RCC 7860 (cell line): ENCODE results near the gene ACBD6.
A peak's percentile ranks its signal among the peaks of the same experiment; 100 is the strongest.

Experiments
- DNase-seq: peaks from one replicate; pipeline ENCODE4 v3.0.0-alpha.2; 2015; ENCODE audit warnings: low spot score
- FAIRE-seq: peaks from 2 replicates; lab custom pipeline; 2012; peaks lifted over from hg19 to GRCh38; lab: Jason Lieb, UNC

The ACBD6 gene

GRCh38 chr1:180277476-180278193 lies 224.7 kb downstream of the ACBD6 start:
- FAIRE-seq: no peak
- DNase-seq: no peak

- no peak for FAIRE-seq
Observed at GRCh38 chr1:180275726-180276125, 226.7 kb downstream of the ACBD6 start.

GRCh38 chr1:180274221-180274620 lies 228.2 kb downstream of the ACBD6 start:
- no peak for FAIRE-seq
- DNase-seq: no peak

More at GRCh38 chr1:180275726-180276125, 226.7 kb downstream of the ACBD6 start:
- DNase-seq: no peak

GRCh38 chr1:180273066-180273465 lies 229.3 kb downstream of the ACBD6 start:
- FAIRE-seq: no peak

GRCh38 chr1:180272395-180272794 lies 230.0 kb downstream of the ACBD6 start:
- DNase-seq (no peak), FAIRE-seq (no peak)

More at GRCh38 chr1:180273066-180273465, 229.3 kb downstream of the ACBD6 start:
- DNase-seq: no peak

- DNase-seq (peak; percentile 55), FAIRE-seq (no peak)
Observed at GRCh38 chr1:180271272-180272255, 230.8 kb downstream of the ACBD6 start.

- no peak for FAIRE-seq
- no peak for DNase-seq
Observed at GRCh38 chr1:180270530-180271271, 231.7 kb downstream of the ACBD6 start.

GRCh38 chr1:180269645-180270529 lies 232.5 kb downstream of the ACBD6 start:
- DNase-seq (no peak), FAIRE-seq (no peak)

- no peak for DNase-seq
- FAIRE-seq: no peak
Observed at GRCh38 chr1:180268556-180269075, 233.8 kb downstream of the ACBD6 start.

- DNase-seq (no peak), FAIRE-seq (no peak)
Observed at GRCh38 chr1:180267761-180268555, 234.4 kb downstream of the ACBD6 start.

- DNase-seq (no peak), FAIRE-seq (no peak)
Observed at GRCh38 chr1:180267211-180267561, 235.2 kb downstream of the ACBD6 start.

- no peak for DNase-seq
- no peak for FAIRE-seq
Observed at GRCh38 chr1:180266275-180267210, 235.8 kb downstream of the ACBD6 start.

GRCh38 chr1:180265871-180266270 lies 236.5 kb downstream of the ACBD6 start:
- FAIRE-seq (no peak), DNase-seq (no peak)

GRCh38 chr1:180265201-180265600 lies 237.2 kb downstream of the ACBD6 start:
- FAIRE-seq (no peak), DNase-seq (no peak)

- DNase-seq (no peak), FAIRE-seq (no peak)
Observed at GRCh38 chr1:180264595-180264994, 237.8 kb downstream of the ACBD6 start.

- DNase-seq (peak; percentile 22), FAIRE-seq (peak; percentile 34)
Observed at GRCh38 chr1:180262628-180263488, 239.5 kb downstream of the ACBD6 start.

- DNase-seq: no peak
- FAIRE-seq: no peak
Observed at GRCh38 chr1:180261524-180262155, 240.7 kb downstream of the ACBD6 start.
